HG03280 (cell line): ENCODE results near the gene GDAP2.
"Not testable (repeated sequence)": the region's sequence is repeated elsewhere in the genome, so short reads cannot be mapped to it uniquely, and the experiment has no call there.

ENCODE experiments used
- ATAC-seq: cut with Tn5 transposase; IDR thresholded peaks from one replicate; pipeline ENCODE4 v1.9.1; 2021; ENCODE audit warnings: mild to moderate bottlenecking, moderate library complexity; ENCODE audit not compliant: unreplicated experiment

GDAP2 gene

GRCh38 chr1:117902944-117903343, 26.5 kb downstream of the GDAP2 start:
- no peak for ATAC-seq

DNA sequence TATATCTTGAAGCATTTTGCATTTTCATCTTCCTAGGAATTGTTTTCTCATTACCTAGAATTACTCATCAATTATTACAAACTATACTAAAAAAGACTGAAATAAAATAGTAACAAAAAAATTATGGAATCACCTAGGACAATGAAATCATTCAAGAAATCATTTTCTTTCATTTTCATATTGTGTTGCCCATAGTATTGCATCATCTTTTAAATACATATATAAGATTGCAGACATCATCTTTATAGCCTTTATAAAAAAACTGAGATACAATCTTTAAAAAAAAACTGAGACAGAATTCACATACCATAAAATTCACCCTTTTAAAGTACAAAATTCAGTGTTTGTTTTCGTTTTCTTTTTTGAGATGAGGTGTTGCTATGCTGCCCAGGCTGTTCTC, 29.6 kb downstream of the GDAP2 start:
- ATAC-seq, result no peak

- no peak for ATAC-seq
These were observed 31.9 kb downstream of the GDAP2 start for GRCh38 chr1:117897551-117897950.

DNA sequence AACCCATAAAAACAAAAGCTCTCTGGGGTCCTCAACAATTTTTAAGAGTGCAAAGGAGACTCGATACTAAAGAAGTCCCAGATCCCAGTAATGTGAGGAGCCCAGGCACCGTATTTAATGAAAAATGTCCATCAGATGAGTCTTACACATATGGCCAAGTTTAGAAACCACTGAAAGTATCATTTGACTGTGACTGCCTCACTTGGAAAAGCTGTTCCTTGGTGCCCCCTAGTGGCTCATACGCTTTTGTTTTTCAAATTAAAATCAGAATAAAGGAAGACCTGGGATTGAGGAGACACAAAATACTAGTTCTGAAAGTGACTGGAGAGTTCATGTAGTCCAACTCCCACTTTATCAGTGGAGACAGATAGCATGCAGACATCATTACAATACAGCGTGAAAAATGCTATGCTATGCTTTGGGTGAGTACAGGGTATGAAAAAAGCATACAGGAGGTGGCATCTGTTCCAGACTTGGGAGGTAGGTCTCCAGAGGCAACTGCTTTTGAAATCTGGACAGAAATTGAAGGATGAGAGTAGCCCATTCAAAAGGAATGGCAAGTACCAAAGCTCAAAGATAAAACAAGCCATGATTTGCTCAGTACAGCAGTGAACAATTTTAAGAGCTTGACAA, 33.8 kb downstream of the GDAP2 start:
- ATAC-seq, result peak; percentile 90

GRCh38 chr1:117894078-117894477, 35.3 kb downstream of the GDAP2 start:
- no peak for ATAC-seq

GRCh38 chr1:117892512-117892911, 36.9 kb downstream of the GDAP2 start:
- no peak for ATAC-seq

DNA sequence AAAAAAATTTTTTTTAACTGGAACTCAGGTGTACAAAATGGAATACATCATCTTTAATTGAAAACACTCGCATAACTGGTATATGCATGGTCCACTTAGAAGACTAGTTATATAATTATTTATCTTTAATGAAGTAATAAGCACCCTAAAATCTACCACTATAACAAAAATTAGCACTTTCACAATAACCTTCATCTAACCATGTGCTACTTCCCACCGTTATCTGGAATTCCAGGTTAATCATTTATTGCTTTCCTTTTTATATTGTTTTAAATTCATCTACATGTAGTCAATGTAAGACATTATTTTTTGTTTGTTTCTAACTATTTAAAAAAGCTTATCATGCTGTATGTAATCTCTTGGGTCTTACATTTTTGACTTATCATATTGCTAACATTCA, 39.0 kb downstream of the GDAP2 start:
- ATAC-seq, result no peak

GRCh38 chr1:117886101-117886795, 43.2 kb downstream of the GDAP2 start:
- ATAC-seq, result no peak

- ATAC-seq, result no peak
These were observed 45.8 kb downstream of the GDAP2 start for GRCh38 chr1:117883616-117884015.

DNA sequence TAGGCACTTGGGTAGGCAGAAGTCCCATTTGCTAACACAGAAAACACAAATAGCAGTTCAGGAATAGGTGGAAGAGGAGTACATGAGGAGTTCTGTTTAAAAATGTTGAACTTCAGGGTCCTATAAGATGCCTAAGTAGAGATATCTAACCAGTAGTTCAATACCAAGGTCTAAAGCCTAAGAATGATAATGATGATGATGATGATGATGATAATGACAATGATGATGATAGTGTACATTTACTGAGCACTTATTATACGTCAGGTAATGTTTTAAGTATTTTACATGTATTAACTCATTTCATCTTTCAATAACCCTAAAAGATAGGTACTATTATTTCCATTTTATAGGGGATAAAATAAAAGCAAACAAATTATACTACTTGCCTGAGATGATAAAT, 50.1 kb downstream of the GDAP2 start:
- no peak for ATAC-seq

GRCh38 chr1:117877823-117878222, 51.6 kb downstream of the GDAP2 start:
- ATAC-seq, result no peak

DNA sequence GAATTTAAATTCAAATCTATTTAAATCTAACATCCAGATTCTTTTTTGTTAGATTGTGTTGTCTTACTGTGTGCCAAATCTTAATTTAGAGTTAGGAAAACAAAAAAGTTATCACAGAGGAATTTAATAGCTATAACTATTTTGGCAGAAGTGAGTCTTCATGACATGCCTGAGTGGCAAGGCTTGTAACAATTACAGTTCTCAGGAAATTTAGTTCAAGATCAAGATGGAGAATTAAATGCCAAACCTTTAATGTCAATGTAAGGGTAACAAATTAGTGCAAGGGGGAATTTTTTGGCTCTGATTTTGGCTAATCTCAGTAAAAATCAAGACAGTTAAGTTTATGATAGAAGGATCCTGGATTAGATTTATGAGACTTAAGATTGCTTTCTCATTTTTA, 58.4 kb downstream of the GDAP2 start:
- ATAC-seq, result no peak

DNA sequence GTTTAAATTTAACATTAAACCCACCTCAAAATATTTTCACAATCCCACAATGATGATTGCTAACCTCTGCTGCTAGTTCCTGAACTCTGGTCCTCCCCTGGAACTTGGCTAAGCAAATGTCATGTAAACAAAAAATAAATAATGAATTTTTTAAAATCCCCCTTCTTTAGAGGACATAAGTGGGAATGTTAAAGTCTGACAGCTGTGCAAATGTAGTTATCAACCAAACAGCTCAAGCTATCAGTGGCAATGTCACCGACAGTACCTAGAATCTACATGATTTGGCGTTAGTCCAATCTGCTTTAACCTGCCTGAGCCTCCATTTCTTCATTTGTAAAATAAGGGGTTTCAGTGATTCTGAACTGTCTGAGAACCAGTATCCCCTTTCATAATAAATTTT, 67.7 kb downstream of the GDAP2 start:
- ATAC-seq, result no peak

- ATAC-seq, result no peak
These were observed 68.4 kb downstream of the GDAP2 start for GRCh38 chr1:117860896-117861610.

DNA sequence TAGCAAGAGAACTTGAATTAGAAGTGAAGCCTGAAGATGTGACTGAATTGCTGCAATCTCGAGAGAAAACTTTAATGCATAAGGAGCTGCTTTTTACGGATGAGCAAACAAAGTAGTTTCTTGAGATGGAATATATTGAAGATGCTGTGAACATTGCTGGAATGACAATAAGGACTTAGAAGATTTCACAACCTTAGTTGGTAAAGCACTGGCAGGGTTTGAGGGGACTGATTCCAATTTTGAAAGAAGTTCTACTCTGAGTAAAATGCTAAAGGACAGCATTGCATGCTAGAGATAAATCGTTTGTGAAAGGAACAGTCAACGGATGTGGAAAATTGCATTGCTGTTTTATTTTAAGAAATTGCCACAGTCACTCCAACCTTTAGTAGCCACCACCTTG, 69.5 kb downstream of the GDAP2 start:
- no peak for ATAC-seq

DNA sequence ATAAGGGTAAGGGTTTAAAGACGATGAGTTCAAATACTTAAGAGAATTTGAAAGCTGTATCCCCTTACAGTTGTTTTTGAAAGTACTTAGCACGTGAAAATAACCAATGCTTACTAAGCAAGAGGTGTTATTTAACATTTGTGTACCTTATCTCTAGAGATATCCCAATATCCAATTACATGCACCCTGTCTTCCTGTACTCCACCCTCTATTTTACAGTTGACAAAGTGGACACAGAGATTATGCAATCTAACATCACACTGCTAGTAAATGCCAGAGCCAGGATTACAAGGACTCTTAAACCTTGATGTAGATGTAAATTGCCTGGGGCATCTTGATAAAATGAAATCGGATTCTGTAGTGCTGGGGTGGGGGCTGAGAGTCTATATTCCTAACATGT, 72.0 kb downstream of the GDAP2 start:
- ATAC-seq, result no peak

DNA sequence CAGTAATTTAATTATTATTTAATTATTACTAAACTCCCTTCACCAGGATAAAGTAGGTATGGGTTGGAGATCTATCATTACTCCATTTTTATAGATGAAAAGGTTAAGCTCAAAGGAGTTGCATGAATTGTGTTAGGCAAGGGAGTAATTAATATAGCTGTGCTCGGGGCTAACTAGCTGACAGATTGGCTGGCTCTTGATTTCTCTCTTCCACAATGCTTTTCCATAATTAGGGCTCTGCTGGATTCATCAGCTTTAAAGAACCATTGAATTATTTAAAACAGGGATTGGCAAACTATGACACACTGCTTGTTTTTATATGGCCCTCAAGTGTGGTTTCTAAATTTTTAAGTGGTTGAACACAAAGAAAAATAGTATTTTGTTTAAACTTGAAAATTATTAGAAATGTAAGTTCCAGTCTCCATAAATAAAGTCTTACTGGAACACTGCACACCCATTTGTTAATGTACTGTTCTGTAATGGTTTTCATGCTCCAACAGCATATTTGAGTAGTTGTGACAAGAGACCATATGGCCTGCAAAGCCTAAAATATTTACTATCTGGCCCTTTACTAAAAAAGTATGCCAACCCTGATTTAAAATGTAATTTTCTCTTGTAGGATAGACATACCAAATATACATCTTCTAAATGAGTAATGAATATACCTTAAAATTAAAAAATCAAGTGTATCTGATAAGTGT, 76.4 kb downstream of the GDAP2 start:
- no peak for ATAC-seq

GRCh38 chr1:117851687-117852086, 77.7 kb downstream of the GDAP2 start:
- ATAC-seq, result no peak

- no peak for ATAC-seq
These were observed 82.6 kb downstream of the GDAP2 start for GRCh38 chr1:117846674-117847425.

- ATAC-seq, result not testable (repeated sequence)
These were observed 84.9 kb downstream of the GDAP2 start for GRCh38 chr1:117844478-117844877.

- ATAC-seq, result no peak
These were observed 85.6 kb downstream of the GDAP2 start for GRCh38 chr1:117843791-117844190.
